Measurements from ENCODE around the gene SMOC2.
"Not testable (repeated sequence)": the region's sequence is repeated elsewhere in the genome, so short reads cannot be mapped to it uniquely, and the experiment has no call there.

Gene SMOC2

DNA sequence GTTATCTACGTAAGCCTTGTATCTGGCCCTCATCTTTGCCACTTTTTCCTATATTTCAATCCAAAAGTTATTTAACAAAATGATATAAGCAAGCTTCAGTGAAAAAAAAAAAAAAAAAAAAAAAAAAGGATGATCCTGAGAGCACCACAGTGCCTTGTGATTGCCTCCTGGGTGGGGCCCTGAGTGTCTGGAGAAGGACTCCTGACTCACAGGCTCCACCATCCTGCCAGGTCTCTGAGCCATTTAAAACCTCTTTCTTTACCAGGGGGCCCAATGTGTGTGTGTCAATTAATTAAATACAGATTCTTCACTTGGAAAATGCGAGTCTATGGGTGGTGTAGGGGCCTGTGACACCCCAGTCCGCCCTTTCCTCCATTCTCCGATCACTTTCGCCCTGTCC, 105.2 kb downstream of the SMOC2 start:
- no peak for FAIRE-seq

GRCh38 chr6:168546730-168547129, 105.7 kb downstream of the SMOC2 start:
- no peak for FAIRE-seq

DNA sequence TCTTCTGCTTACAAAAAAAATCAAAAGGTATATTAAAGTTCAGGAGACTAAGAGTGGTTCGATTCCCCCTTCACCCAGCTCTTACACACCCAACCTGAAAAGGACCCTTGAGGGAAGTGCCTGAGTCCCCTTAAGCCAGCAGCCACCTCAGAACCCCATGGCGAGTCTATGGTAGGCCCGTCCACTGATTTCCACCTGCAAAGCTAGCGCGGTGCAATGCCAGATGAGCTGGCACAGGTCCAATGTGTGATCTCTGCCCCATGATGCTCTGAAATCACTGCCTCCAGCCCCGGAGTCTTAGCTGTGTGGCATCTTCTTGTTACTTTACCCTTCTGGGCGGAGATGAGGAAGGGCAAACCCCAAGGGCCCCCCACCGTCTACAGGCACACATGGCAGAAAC, 109.3 kb downstream of the SMOC2 start:
- FAIRE-seq: no peak

GRCh38 chr6:168554472-168554871, 113.5 kb downstream of the SMOC2 start:
- no peak for FAIRE-seq

GRCh38 chr6:168554898-168555617, 114.1 kb downstream of the SMOC2 start:
- no peak for FAIRE-seq

DNA sequence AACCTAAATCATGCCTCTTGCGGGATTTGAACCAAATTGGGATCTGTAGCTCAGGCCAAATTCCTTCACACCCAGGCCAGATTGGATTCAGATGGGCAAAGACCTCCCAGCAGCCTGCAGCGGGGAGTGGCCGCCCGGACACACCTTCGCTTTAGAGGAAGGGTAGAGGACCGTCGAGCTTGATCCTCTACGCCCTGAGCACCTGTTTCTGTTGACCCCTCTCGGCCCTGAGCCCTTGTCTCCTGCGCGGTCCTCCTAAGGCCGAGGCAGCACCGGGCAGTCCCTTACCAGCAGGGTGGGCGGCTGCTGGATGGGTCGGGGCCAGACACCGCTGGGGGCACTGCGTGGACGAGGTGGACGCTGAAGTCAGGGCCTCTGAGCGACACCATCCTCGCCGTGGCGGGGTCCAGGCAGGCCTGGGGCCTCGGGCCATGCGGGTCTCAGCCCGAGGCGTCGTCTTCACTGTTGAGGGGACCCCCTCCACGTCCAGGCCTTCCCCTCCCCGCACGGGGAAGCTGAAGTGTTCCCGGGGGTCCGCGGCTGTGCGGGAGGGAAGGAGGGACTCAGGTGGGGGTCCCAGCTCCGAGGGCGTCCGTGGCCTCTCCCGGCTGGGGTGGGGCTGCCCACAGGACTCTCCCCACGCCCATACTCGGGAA, 114.8 kb downstream of the SMOC2 start:
- FAIRE-seq: no peak

- no peak for FAIRE-seq
Observed at GRCh38 chr6:168557512-168557911, 116.5 kb downstream of the SMOC2 start.

GRCh38 chr6:168558686-168559085, 117.7 kb downstream of the SMOC2 start:
- FAIRE-seq: no peak

GRCh38 chr6:168559574-168560098, 118.7 kb downstream of the SMOC2 start:
- no peak for FAIRE-seq

- FAIRE-seq: no peak
Observed at GRCh38 chr6:168560126-168560525, 119.1 kb downstream of the SMOC2 start.

DNA sequence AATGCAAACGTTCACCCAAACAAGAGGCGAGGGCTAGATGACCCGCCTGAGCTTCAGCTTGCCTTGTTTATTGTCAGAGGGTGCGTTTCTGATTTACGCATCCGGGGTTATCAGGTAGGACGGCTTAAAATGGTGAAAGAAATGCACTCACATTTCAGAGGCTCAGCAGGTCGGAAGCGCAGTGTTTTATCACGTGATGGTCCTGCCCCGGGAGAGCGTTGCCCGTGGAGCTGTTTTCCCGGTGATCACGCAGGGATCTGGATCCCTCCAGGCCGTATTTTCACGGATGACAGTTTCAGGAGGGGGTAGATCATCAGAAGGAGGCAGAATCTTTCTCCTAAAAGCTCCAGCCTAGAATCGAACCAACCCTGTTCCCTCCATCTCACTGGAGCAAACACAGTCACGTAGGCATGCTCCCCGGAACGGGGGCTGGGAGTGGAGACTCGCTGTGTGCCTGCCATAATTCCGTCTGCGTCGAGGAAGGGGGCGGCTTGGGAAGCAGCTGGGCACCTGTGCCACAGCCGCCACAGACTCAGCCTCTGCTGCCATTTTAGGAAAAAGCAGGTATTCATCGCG, 121.7 kb downstream of the SMOC2 start:
- no peak for FAIRE-seq

DNA sequence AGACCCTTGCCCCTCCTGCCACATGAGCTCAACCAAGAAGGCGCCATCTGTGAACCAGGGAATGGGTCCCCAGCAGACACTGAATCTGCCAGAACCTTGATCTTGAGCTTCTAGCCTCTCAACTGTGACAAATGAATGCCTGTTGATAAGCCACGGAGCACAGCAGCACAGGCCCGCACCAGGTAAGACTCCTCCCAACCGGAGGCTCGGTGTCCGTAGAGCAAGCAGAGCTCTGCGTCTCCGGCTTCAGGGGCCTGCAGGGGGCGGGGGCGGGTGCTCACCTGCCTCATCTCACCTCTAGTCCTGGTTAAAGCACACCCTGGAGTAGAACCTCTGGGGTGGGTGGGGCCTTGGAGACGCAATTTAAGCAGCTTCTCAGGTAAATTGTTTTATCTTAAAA, 122.7 kb downstream of the SMOC2 start:
- FAIRE-seq: no peak

DNA sequence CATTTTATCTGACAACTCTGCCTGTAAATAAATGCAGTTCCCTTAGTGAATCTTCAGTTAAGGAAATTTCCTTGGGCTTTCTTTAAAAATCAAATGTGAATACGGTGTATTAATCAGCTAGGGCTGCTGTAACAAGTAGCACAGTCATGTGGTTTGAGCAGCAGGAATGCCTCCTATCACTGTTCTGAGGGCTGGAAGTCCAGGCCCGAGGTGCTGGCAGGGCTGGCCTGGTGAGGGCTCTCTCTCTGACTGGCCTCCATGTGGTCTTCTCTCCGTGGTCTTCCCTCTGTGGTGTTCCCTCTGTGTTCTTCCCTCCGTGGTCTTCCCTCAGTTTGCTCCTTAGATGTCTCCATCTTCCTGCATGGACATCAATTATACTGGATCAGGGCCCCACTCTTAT, 124.1 kb downstream of the SMOC2 start:
- FAIRE-seq: no peak

DNA sequence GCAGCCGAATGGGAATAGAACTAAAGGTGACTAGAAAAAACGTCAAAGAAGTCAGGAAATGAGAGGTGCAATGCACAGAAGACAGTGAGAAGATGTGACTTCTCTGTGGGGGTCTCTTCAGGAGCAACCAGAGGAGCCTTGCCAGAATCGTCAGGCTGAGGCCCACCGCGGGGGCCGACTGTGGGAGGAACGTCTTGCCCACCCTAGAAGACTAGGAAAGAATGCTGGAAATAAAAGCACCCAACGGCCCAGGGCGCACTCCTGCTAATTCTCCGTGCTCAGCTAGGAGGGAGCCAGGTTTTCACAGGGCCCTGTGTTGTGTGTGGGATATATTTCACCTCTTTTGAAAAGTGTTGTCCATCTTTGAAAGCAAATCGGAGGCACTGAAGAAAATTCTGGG, 129.2 kb downstream of the SMOC2 start:
- FAIRE-seq: no peak

GRCh38 chr6:168571268-168571667, 130.3 kb downstream of the SMOC2 start:
- FAIRE-seq: no peak

- FAIRE-seq: not testable (repeated sequence)
Observed at GRCh38 chr6:168573276-168573835, 132.4 kb downstream of the SMOC2 start.

DNA sequence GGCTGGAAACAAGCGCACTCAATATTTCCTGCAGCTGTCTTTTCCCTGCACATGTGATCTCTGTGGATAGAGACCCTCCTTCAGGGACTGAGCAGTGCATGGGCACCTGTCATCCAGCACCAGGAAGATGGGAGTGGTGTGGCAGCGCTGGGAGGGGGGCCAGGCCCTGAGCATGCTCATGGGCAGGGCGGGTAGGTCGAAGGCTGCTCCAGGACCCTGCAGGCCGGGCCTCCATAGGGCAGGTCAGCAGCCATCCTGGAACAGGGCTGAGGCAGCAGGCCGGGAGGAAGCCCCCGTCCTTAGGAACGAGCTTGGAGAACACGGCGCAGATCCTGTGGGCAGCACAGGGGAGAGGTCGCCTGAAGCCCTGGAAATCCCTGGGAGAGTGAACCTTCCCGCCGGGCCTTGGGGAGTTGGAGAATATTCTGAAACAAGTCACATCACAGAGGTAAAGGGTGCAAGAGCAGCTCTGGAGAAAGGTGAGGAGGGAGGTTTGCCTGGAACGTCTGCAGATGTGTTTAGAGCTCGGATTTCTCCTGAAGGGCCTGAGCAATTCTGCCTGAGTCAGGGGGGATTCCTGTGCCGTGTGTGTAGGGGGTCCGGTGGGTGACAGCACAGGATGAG, 133.2 kb downstream of the SMOC2 start:
- no peak for FAIRE-seq

DNA sequence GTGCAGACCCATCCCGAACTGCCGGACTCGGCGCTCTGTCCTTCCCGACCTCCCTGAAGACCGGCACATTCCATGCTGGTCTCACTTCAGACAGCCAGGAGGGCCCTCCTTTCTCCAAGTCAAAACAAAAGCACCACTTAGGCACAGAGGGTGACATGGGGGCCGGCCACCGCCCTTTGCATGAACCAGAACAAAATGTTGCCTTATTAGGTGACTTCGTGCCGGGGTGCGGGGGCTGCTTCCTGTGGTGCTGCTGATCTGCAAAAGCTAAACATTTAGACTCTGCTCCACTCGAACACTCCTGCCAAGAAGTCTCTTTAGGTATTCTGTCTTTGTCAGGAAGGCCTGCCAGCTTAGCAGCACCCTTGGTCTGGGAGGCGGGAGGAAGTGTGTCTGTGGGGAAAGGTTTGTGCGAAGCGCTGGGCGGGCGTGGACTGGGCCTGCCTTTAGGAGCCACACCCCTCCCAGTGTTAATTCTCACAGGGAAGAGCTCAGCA, 133.8 kb downstream of the SMOC2 start:
- FAIRE-seq: peak; percentile 91

DNA sequence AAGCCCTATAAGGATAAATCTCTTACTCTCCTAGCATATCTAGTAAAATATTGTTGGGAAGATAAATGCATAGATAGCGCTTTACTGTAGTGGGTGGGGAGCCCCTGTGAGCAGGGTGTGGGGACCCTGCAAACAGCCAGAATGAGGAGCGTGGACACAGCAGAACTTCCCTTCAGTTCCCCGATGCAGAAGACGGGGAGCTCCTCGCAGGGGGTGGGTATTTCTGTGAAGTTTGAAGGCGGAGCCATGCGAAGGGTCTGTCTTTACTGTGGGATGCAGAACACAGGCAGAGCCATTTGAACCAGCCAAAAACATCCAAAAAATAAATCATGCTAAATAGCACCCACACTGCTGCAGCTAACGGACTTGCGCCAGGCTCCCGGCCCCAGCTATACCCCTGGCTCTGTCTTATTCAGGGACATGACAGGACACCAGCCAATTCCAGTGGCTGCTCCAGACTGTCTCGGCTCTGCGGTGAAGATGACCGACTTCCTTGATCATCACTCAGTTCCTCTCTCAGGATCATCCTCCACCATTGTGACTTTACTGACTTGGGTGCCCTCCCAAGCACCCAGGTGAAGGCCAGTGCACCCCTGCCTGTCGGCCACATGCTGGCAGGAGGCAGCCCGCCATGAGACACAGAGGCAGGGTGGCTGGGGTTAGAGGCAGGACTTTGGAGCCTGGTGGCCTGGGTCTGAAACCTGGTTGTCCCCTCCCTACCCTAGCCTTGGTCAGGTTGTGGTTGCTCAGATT, 134.5 kb downstream of the SMOC2 start:
- no peak for FAIRE-seq

DNA sequence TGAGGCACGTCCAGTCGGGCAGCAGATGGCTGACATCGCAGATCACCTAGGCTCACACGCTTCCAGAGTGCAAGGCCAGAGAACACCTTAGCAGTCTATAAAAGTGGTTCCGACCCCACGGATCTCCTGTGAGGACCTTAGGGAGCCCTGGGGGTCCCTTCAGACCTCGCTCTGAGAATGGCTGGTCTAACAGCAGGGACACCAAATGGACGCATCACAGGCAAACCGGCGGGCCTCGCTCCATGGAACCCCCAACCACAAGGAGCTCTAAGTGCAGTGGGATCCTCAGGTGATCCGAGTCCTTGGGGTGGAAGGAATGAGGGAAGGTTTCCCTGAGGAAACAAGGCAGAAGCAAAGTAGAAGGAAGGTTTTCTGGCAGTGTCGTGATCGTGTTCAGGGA, 135.4 kb downstream of the SMOC2 start:
- no peak for FAIRE-seq

DNA sequence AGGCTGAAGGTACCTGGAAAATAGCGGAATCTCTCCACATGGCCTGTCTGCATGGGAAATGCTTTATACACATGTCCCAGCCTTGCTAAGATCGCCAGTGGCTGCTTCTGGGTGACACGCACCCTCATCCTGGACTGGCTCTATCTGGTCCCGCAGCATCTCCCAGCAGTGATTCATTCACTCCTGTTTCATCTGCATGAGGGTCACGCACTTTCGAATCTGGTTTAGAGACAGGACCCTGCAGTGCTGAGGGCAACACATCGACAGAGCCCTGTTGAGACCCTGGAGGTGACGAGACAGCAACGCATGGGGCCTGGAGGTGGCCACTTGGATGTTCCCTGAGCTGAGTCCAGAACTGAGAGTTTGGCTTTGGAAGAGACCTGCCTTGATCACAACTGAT, 136.5 kb downstream of the SMOC2 start:
- FAIRE-seq: no peak

DNA sequence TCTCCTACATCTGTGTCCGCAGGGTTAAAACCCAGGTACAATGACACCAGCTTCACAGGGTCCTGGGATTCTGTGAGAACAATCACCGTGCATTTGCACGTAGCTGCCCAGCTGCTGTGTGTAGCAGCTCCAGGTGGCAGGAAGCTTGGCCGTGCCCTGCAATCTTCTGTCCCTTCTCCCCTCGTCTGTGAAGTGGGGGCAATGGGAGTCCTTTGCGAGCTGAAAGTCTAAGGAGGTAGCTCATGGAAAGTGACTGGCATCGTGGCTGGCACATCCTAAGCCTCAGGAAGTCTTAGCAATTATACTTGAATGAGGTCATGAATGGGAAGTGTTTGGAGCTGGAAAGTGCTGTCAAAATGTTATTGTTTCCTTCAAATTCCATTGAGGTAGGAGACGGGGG, 137.1 kb downstream of the SMOC2 start:
- no peak for FAIRE-seq

Measured in endometrium (tissue), 2 donors.